ELR (cell line): ENCODE data around the gene COL4A1.

Source experiments
- DNase-seq: peaks from one replicate; pipeline ENCODE4 v3.0.0-alpha.2; 2015; ENCODE audit warnings: low read depth

Gene COL4A1

DNA sequence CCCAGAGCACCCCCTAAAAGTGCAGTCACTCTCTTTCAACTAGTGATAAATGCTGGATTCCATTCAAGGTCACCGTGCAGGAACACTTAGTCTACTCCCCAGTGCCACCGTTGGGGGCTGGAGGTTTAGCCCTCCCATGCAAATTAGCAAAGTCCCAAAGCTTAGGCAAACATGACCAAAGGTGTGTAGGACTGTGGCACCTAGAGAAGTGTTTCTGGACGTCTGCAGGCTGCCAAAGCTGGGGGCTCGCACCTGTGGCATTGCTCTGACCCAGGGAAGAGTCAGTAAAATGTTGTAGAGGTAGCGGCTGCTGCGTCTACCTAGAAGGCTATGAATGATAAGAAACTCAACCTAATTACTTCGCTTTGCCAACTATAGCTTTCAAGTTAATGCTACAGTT, 13.9 kb downstream of the COL4A1 start:
- DNase-seq = no peak

DNA sequence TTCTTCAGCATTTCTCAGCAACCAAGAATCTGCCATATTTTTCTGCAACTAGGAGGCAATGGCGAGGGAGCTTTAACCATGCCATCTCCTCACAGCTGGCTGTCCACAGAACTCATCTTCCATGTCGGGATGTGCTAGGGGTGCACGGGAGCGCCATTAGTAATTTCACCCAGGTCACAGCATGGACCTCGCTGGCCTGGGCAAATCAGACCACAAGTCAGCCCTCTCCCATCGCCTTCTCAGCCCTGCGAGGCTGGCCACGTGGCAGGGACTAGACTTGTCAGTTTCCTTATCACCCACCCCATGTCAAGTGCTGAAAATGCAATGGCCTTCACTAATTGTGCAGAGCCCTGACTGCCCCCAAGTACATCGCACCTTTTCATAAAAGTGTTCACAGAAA, 15.7 kb downstream of the COL4A1 start:
- no peak for DNase-seq

DNA sequence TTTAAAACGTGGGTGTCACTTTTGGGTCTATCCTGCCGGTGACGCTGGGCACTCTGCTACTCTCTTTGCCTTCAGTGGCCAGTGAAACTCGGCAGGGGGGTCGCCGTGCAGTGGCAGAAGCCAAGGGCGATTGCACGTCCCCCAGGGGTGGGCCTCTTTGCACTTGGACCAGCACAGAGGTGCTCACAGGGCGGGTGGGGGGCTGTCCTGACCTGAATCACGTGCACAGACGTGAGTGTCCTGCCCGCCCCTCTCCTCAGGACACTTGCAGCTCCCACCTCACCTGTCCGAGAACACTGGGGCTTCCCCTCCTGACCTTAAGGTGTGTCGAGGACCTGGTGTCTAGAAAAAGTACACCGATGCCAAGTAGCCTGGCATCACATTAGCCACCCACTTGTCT, 16.1 kb downstream of the COL4A1 start:
- DNase-seq = no peak

GRCh38 chr13:110290153-110290552, 16.8 kb downstream of the COL4A1 start:
- no peak for DNase-seq

DNA sequence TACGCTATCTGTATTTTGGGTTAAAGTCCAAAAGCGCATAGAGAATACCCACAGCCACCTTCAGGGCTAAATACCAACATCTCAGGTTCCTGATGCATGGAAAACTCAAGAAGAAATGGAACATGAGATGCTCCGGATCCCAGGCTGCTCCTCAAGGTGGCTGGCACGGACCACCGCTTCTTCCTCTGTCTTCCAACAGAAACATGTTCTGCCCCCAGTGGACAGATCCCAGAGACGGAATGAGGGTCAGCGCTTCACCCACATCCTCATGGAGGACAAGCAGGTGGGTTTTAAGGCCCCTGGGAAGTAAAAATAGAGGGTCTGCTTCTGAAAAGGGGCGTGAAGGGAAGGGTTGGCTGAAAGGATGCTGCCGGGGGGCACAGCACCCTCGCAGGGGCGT, 17.3 kb downstream of the COL4A1 start:
- no peak for DNase-seq

- no peak for DNase-seq
These were observed 17.8 kb downstream of the COL4A1 start for GRCh38 chr13:110289174-110289573.

DNA sequence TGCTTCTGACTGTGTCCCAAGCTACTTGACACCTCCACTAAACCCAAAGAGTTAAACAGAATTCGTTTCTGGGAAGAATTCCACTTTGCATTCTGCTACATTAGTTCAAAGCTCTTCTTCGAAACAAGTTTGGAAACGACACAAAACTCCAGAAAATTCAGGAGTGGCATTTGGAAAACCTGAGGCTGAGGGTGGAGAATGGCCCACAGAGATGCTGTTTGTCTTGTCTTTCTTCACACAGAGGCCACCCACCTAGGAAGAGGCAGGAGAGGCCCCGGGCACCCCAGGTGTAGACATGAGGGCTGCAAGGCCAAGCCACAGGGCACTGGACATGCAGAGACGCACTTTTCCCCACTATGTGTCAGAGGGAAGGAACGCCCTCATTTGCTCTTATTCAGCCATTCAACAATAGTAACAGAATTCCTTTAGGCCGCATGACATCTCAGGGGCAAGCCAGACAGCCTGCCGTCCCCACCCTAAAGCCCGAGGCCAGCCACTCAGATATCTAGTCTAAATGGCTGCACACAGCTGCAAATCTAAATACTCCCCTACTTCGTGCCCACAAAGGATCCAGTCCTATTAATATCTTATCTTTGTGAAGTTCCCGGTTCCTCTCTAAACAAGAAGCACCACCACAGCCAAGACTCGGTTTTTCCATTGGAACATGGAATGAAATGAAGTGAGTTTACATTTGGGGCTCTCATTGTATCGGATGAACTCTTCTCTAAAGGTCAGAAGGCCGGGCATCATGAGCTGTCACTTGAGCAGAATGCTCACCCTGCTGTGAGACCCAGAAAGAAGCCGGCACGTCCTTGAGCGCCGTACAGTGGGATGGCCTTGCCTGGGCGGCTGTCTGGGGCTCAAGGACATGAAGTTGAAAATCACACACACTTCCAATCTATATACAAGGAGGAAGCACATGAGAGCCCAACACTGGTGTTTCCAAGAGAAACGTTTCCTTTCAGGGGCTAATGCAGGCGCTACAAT, 19.8 kb downstream of the COL4A1 start:
- DNase-seq = peak; percentile 22

GRCh38 chr13:110285991-110286832, 20.7 kb downstream of the COL4A1 start:
- DNase-seq = no peak

DNA sequence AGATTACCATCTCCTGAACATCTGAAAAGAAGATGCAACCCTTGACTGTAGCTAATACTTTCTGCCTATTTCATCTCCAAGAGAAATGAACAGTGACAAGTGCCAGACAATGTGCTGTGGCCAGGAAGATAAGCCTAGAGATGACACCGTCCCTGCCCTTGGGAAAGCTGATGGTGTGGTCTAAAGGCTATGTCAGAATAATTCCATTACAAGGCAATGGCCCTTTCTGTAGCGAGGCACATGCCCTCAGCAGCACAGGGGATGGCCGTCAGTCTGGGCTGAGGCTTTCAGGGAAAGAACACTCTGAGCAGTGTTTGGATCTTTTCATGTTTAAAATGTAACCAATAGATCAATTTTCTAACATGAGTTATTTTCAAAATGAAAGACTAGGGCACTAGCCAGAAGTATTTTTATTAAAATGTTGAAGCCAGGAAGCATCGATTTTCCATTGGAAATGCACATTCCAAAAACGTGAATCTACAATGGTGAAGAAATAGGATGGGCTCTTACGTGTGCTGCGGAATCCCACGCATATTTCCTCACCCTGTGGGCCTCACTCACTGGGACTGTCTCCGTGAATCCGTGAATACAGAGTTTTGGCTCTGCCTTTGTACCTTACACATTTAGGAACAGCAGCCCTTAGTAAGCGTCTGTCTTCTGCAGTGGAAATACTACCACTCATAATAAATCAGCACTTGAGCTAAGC, 22.0 kb downstream of the COL4A1 start:
- peak; percentile 63 for DNase-seq

GRCh38 chr13:110283736-110284517, 23.0 kb downstream of the COL4A1 start:
- DNase-seq = no peak

DNA sequence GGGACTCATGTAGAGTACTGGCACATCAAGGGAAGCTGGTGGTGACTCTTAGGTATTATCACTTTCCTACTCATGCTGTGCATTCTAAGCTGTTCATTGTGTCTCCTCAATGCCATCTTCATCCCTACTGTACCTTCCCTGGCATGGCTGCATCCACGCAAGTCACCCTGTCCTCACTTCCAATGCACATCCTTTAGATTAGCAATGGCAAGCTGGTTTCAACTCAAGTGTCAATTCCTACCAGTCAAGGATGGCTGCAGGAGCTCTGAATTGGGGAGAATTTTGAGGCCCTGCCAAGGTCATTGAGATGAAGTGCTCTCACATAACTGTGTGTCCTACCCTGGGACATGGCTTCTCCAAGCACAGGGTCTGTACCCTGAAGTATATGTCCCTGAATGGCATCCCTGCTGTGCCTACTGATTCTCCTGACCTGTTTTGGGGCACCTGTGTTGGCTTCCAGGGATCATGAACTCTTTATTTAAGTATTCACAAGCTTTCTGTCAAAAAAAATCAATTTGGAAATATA, 24.6 kb downstream of the COL4A1 start:
- no peak for DNase-seq

DNA sequence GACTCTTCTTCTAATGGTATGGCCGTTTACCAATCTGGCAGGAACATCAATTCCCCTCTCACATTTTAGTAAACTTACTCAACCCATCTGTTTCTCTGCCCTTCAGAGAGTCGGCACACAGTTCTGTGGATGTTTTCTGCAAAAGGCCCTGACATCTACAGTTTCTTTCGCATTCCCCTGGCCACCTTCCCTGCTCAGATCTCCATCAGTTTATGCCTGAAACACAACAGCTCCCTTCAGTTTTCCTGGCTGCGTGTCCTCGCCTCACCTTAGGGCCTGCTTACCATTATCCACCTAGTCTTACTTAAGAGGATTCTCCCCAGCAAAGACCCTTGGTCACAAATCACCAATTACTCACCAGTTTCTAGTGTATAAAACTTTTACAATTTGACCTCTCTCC, 25.2 kb downstream of the COL4A1 start:
- DNase-seq = no peak

DNA sequence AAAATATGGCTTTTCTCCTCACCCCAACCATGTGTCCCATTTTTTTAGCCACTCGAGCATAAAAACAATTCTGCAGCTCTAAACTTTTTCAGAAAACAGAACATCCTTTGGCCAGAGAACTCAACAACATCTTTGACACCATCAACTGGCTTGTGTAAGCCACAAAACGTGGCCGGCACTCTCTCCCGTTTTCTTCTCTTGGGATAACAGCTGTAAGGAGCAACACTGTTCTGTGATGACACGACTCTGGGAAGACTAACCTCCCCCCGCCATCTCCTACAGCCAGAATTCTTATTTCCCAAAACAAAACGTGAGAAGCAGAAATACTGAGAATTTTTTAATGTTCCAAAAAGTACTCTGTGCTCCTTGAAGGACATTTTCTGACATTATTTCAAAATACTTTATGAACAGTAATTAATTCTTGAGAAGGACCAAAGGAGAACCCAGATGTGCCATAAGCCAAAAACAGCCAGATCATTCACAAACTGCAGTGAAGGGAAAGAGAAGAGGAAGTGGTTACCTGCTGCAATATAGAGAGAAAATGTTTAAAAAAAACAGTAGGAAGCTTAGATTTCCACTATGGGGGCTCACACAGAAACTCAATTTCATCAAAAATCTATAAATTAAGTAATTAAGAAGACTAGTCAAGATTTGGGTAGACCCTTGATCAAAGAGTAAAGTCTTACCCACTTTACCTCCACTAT, 25.8 kb downstream of the COL4A1 start:
- DNase-seq = no peak

DNA sequence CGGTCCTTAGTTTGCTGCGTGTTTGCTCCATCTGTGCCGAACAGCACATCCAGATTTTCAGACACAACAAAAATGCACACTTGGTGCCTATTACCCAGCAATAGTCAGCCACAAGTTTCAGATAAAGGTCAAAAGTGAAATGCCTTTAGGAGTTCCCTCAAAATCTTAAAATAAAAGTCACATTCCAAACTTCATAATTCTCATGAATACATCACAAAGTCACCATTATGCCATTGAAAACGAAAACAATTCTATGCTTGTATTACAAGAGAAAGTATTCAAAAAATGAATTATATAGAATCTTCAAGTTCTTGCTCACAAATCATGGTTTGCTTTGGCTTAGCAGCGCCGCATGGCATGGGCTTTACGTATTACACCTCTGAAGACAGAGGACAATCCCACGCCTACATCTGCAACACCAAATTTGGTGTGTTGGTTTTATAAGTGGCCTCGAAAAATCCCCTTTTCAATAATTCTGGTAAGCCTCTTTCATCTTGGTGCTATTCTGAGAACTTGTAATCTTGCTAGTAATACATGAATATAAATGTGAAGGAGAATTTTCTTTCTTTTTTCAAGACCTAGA, 26.6 kb downstream of the COL4A1 start:
- DNase-seq = no peak

DNA sequence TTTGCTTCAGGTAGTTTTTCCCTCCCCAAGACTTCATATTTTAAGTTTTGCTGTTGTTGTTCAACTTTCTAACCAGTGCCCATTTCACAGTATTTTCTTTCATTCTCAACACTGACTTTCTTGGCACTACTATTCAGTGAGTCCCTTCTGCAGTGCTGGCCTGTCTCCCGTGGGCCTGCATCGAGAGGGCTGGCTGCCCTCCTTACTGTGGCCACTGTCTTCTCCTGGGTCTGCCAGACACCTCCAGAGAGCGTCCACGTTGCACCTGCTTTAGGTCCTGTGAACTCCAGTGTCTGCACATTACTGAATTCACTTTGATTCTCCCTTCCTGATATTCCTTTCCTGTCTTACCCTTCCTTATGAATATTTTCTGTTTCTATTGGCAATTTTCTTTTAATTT, 27.3 kb downstream of the COL4A1 start:
- DNase-seq = no peak

GRCh38 chr13:110278859-110279258, 28.1 kb downstream of the COL4A1 start:
- no peak for DNase-seq

DNA sequence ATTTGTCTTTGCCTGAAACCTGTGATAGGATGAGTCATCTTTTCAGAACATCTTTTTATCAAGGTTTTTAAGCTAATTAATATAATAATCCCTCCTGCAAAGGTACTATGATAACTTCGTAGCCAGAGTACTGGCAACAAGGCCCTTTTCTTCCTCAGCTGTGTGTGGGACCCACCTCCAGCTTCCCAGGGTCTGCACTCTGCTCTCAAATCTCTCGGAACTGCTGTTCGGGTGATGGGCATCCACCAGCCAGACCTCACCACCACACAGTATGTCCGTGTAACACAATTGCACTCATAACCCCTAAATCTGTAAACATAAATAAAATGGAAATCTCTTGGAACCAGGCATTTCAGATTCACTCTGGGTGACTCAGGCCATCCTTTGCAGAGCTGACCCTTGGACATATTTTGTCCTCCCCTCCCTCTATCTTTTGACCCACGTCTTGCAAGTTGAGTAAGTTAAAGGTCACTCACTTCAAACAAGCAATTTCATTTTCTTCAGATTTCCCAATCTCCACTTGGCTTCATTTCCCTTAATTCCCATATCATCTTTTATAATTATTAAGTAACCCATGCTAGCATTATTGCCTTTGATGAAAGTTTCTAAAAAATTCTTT, 29.5 kb downstream of the COL4A1 start:
- no peak for DNase-seq

- no peak for DNase-seq
These were observed 30.4 kb downstream of the COL4A1 start for GRCh38 chr13:110276553-110276950.

- DNase-seq = no peak
These were observed 30.9 kb downstream of the COL4A1 start for GRCh38 chr13:110275931-110276552.
